Measurements from ENCODE around the gene DLG2.

GRCh38 chr11:84673753-84674152 is 953.4 kb downstream of the DLG2 start:
- TF ChIP-seq POLR2AphosphoS5 (IDR thresholded peaks at IDR 0.05) (no peak), POLR2A (IDR thresholded peaks at IDR 0.05) (no peak), CTCF (IDR thresholded peaks at IDR 0.05) (no peak)

Measured in suprapubic skin (tissue), 4 donors.